ENCODE measurements around the gene CHRNE. TPM values are rescaled to one million over a fixed set of nuclear protein-coding genes. Genes with fewer than 3 reads are reported as not detected.
A peak's percentile ranks its signal among the peaks of the same experiment; 100 is the strongest.

The CHRNE gene
- total and polyA plus RNA-seq, 2 of the 8 experiments (the other 6 are each of a cell fraction or from before 2014, with no cell fraction given): 0.15 to 0.33 TPM

GRCh38 chr17:4851084-4851483, 51.8 kb downstream of the CHRNE start:
- Histone ChIP-seq H4K5ac (ENCODE audit: insufficient read length, low read depth, low read length) (no peak overlapping the region), H2AK5ac (ENCODE audit: low read depth, low read length) (peak overlapping the region; percentile 54; the same call in 1 of the 2 replicates), H3K27ac (ENCODE audit: low read depth, low read length) (no peak overlapping the region), H2AFZ (ENCODE audit: low read length) (no peak overlapping the region), H3K9ac (replicated peaks in 1 of 4; ENCODE audit: extremely low read depth in 1 of 4, low read depth in 3 of 4, low read length in 3 of 4) (no peak overlapping the region; a peak in 1 of 7 replicates), H2BK20ac (ENCODE audit: low read length) (no peak overlapping the region), H3K27me3 (replicated peaks in 1 of 4; ENCODE audit: control insufficient read depth in 3 of 4, extremely low read depth in 1 of 4, insufficient read depth in 3 of 4, low read length in 3 of 4) (no peaks in the 10 kb centered on the region), H3K4ac (replicated peaks; ENCODE audit: insufficient read length, low read depth, low read length) (no peak overlapping the region), H3K18ac (ENCODE audit: extremely low read depth, low read length) (no peak overlapping the region), H3K79me2 (ENCODE audit: control insufficient read depth in 1 of 2, insufficient read depth in 2 of 2, low read length in 2 of 2) (peaks cover 4 to 54% of the 10 kb centered on the region in 2 experiments), H3K36me3 (ENCODE audit: control insufficient read depth in 2 of 4, insufficient read depth in 4 of 4, low read length in 3 of 4) (no peaks in the 10 kb centered on the region; a peak in 1 of 8 replicates), H3K9me3 (ENCODE audit: insufficient read depth in 2 of 2, low read depth in 1 of 2, low read length in 1 of 2) (no peaks in the 10 kb centered on the region), H3K56ac (replicated peaks; ENCODE audit: insufficient read length, low read depth, low read length) (no peak overlapping the region), H3K23ac (ENCODE audit: insufficient read length) (no peak overlapping the region), H3K4me1 (replicated peaks in 1 of 4; ENCODE audit: control insufficient read depth in 3 of 4, insufficient read depth in 4 of 4, low read length in 3 of 4) (peaks cover 14 to 37% (median 29%) of the 10 kb centered on the region in 4 experiments), H3K23me2 (ENCODE audit: low read depth, low read length) (peaks cover 7% of the 10 kb centered on the region; the same call in 1 of the 2 replicates), H3K79me1 (ENCODE audit: low read depth, low read length) (peaks cover 13% of the 10 kb centered on the region), H2BK5ac (ENCODE audit: low read depth, low read length) (no peak overlapping the region), H3K4me2 (ENCODE audit: insufficient read depth in 1 of 2, low read depth in 2 of 2, low read length in 2 of 2) (no peak overlapping the region; a peak in 1 of 4 replicates), H4K20me1 (replicated peaks in 1 of 2; ENCODE audit: control insufficient read depth in 1 of 2, insufficient read depth in 2 of 2, low read length in 2 of 2) (no peaks in the 10 kb centered on the region), H4K8ac (ENCODE audit: extremely low read depth, insufficient read depth, low read length) (peak overlapping the region; percentile 75; the same call in 1 of the 2 replicates), H2BK120ac (replicated peaks; ENCODE audit: low read depth, low read length) (no peak overlapping the region), H3K4me3 (ENCODE audit: extremely low read depth in 1 of 4, insufficient read depth in 2 of 4, low read depth in 3 of 4, low read length in 4 of 4) (no peak overlapping the region), H2BK15ac (ENCODE audit: low read length) (peak overlapping the region; percentile 6; the same call in 1 of the 2 replicates), H3K14ac (ENCODE audit: insufficient read length) (no peak overlapping the region), H2BK12ac (ENCODE audit: low read depth, low read length) (peak overlapping the region; percentile 32; the same call in 1 of the 2 replicates), H4K91ac (replicated peaks; ENCODE audit: insufficient read length, low read length) (peak overlapping the region; percentile 75)
- WGBS, 2 experiments (ENCODE audit: extremely low coverage in 1 of 2, insufficient coverage in 1 of 2, insufficient read length in 1 of 2, insufficient replicate concordance in 2 of 2, low coverage in 1 of 2, low lambda C conversion rate in 2 of 2, missing lambda C conversion rate in 1 of 2): 84% methylated on average over 3 of the region's 3 CpGs; no CpG with 5 or more reads in 1 of the 2 experiments
- TF ChIP-seq POLR2A (IDR thresholded peaks at IDR 0.05; ENCODE audit: control extremely low read depth in 1 of 2, low read depth in 2 of 2, low read length in 2 of 2): no peak
- TF ChIP-seq RNF2 (IDR thresholded peaks at IDR 0.05; ENCODE audit: borderline replicate concordance, low read depth, low read length, missing control alignments, poor library complexity, severe bottlenecking): no peak
- TF ChIP-seq FOSL1 (IDR thresholded peaks at IDR 0.05; ENCODE audit: insufficient read depth, low read depth, low read length): no peak
- no peak for TF ChIP-seq RXRA (IDR thresholded peaks at IDR 0.05; ENCODE audit: insufficient read depth, low read depth, low read length)
- no peak for TF ChIP-seq CTCF (IDR thresholded peaks at IDR 0.05; ENCODE audit: control extremely low read depth in 1 of 3, insufficient read depth in 1 of 3, low read depth in 1 of 3, low read length in 3 of 3)
- TF ChIP-seq SIX5 (IDR thresholded peaks at IDR 0.05; ENCODE audit: low read depth, low read length): no peak
- TF ChIP-seq PHF8 (conservative IDR thresholded peaks at IDR 0.05; ENCODE audit: low read depth, low read length): no peak
- no peak for TF ChIP-seq ZNF274 (IDR thresholded peaks at IDR 0.05; ENCODE audit: borderline replicate concordance, extremely low read depth, low read length)
- no peak for TF ChIP-seq ATF3 (IDR thresholded peaks at IDR 0.05; ENCODE audit: insufficient read depth, low read depth, low read length)
- no peak for TF ChIP-seq ASH2L (IDR thresholded peaks at IDR 0.05; ENCODE audit: low read length)
- POLR2A ChIA-PET (ENCODE audit: partially characterized antibody): interaction anchor here (1.5 to 3.1 kb wide), 3 partner anchors 8 to 13 kb away, joined by 3 to 15 read pairs (median 5); no protein-coding TSS in a partner anchor
- DNase-seq (ENCODE audit: low read depth in 1 of 2, low spot score in 2 of 2): no peak
- CTCF ChIA-PET (ENCODE audit: partially characterized antibody): interaction anchor here (1.2 to 1.5 kb wide), 2 partner anchors 14 to 18 kb away, joined by 3 to 4 read pairs; partner anchors contain the start of gene MINK1
- no peak for FAIRE-seq

Data from H1 (cell line).